ENCODE measurements around the gene AATK.

- TF ChIP-seq CEBPB (IDR thresholded peaks at IDR 0.05) (no peak), TP53 (CRISPR knock-in tag; IDR thresholded peaks at IDR 0.05) (no peak), CBX2 (IDR thresholded peaks at IDR 0.05; ENCODE audit: borderline replicate concordance, low read depth) (no peak), SREBF2 (IDR thresholded peaks at IDR 0.05) (no peak)
- TF ChIP-seq, protein P1, sequence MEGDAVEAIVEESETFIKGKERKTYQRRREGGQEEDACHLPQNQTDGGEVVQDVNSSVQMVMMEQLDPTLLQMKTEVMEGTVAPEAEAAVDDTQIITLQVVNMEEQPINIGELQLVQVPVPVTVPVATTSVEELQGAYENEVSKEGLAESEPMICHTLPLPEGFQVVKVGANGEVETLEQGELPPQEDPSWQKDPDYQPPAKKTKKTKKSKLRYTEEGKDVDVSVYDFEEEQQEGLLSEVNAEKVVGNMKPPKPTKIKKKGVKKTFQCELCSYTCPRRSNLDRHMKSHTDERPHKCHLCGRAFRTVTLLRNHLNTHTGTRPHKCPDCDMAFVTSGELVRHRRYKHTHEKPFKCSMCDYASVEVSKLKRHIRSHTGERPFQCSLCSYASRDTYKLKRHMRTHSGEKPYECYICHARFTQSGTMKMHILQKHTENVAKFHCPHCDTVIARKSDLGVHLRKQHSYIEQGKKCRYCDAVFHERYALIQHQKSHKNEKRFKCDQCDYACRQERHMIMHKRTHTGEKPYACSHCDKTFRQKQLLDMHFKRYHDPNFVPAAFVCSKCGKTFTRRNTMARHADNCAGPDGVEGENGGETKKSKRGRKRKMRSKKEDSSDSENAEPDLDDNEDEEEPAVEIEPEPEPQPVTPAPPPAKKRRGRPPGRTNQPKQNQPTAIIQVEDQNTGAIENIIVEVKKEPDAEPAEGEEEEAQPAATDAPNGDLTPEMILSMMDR (IDR thresholded peaks at IDR 0.05) = no peak
- TF ChIP-seq, protein P2, sequence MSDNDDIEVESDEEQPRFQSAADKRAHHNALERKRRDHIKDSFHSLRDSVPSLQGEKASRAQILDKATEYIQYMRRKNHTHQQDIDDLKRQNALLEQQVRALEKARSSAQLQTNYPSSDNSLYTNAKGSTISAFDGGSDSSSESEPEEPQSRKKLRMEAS (IDR thresholded peaks at IDR 0.05) = no peak
Measured at GRCh38 chr17:81115749-81116464, 50.1 kb downstream of the AATK start.

Data from A549 (cell line).